Measurements from ENCODE around the gene MNT.

DNA sequence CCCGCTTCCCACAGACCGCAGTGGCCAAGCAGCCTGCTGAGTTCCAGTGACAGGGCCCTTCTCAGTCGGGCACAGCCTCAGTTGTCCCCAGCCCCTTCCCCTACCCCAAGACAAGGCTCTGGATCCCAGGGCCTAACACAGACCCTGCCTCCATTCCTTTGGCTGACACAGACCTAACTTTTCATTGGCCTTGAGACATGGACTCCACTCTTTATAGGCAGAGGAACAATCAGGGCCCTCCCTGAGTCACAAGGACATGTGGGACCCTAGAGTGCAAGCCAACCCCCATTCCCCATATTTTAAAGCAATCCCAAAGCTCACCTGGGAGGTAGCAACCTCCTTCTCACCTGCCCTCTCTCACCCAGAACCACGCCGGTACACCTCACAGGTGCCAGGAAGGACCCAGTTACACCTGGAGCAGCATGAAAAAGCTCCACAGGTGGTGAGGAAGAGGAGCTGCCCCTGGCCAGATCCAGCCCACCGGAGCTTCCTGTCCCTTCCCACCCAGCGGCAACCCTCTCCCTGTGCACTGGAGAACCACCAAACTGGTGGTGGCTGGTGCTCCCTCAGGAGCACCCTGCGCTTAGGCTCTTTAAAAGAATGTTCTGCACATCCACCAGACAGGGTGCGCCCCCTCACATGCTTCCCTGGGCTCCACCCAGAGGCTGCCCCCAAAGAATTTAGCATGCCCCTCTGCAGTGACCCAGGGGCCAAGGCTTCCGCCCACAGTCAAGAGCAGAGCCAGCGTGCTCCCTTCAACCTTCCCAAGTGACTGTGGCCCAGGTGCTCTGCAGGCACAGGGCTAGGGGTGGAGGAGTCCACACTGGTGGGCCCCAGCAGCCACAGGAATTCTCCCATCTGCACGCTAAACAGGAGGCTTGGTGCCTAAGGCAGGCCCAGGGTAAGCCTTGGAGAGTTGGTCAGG lies 3.4 kb downstream of the MNT start:
- TF ChIP-seq, protein P1, sequence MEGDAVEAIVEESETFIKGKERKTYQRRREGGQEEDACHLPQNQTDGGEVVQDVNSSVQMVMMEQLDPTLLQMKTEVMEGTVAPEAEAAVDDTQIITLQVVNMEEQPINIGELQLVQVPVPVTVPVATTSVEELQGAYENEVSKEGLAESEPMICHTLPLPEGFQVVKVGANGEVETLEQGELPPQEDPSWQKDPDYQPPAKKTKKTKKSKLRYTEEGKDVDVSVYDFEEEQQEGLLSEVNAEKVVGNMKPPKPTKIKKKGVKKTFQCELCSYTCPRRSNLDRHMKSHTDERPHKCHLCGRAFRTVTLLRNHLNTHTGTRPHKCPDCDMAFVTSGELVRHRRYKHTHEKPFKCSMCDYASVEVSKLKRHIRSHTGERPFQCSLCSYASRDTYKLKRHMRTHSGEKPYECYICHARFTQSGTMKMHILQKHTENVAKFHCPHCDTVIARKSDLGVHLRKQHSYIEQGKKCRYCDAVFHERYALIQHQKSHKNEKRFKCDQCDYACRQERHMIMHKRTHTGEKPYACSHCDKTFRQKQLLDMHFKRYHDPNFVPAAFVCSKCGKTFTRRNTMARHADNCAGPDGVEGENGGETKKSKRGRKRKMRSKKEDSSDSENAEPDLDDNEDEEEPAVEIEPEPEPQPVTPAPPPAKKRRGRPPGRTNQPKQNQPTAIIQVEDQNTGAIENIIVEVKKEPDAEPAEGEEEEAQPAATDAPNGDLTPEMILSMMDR (IDR thresholded peaks at IDR 0.05), result no peak
- TF ChIP-seq POLR2A (IDR thresholded peaks at IDR 0.05), result no peak
- no peak for TF ChIP-seq POLR2AphosphoS5 (IDR thresholded peaks at IDR 0.05; ENCODE audit: insufficient read depth in 1 of 2, low read depth in 1 of 2)

Data from vagina (tissue), 2 donors.